Epithelial cell of esophagus (primary cell): ENCODE data around the gene SPSB1.

ENCODE experiments used
- DNase-seq: peaks from one replicate; pipeline ENCODE4 v3.0.0; 2010; ENCODE audit warnings: low read depth
- H3K4me3 ChIP-seq: 2 replicates; pipeline ENCODE4 v1.5.1; 2011; ENCODE audit warnings: mild to moderate bottlenecking, low read length, control low read depth
- TF ChIP-seq, protein P1 (sequence below): IDR thresholded peaks from 2 replicates; pipeline ENCODE4 v1.5.1; 2011; ENCODE audit warnings: low read depth, mild to moderate bottlenecking, low read length, control low read depth, inconsistent platforms; ENCODE audit not compliant: insufficient read depth; ENCODE audit errors: missing control alignments

The SPSB1 gene

GRCh38 chr1:9344426-9345200 lies 51.9 kb downstream of the SPSB1 start:
- TF ChIP-seq, protein P1, sequence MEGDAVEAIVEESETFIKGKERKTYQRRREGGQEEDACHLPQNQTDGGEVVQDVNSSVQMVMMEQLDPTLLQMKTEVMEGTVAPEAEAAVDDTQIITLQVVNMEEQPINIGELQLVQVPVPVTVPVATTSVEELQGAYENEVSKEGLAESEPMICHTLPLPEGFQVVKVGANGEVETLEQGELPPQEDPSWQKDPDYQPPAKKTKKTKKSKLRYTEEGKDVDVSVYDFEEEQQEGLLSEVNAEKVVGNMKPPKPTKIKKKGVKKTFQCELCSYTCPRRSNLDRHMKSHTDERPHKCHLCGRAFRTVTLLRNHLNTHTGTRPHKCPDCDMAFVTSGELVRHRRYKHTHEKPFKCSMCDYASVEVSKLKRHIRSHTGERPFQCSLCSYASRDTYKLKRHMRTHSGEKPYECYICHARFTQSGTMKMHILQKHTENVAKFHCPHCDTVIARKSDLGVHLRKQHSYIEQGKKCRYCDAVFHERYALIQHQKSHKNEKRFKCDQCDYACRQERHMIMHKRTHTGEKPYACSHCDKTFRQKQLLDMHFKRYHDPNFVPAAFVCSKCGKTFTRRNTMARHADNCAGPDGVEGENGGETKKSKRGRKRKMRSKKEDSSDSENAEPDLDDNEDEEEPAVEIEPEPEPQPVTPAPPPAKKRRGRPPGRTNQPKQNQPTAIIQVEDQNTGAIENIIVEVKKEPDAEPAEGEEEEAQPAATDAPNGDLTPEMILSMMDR = no peak
- DNase-seq = peak; percentile 25
- no peak overlapping the region for H3K4me3 ChIP-seq

- TF ChIP-seq, protein P1 = no peak
- H3K4me3 ChIP-seq = no peak overlapping the region
- DNase-seq = no peak
Measured at GRCh38 chr1:9345471-9345870, 52.8 kb downstream of the SPSB1 start.

- DNase-seq = peak; percentile 24
- TF ChIP-seq, protein P1 = no peak
- no peak overlapping the region for H3K4me3 ChIP-seq
Measured at GRCh38 chr1:9345922-9346321, 53.2 kb downstream of the SPSB1 start.

DNA sequence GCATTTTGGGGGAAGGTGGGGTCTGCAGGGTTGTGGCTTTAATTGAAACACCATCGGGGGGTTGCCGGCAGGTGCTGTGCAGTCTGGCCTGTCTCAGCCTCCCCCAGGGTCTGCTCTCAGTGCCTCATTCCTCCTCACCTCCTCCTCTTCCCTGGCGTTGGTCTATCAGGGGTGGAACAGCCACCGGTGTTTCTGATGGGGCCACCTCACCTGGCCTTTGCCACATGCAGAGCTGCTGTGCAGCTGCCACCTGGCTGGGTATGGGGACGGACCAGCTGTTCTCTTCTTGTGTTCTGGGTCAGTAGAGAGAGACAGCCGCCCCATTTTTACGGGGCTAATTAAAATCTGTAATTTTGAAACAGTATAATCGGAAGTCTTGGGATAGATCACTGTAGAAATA lies 53.9 kb downstream of the SPSB1 start:
- no peak for DNase-seq
- no peak overlapping the region for H3K4me3 ChIP-seq
- TF ChIP-seq, protein P1 = no peak

DNA sequence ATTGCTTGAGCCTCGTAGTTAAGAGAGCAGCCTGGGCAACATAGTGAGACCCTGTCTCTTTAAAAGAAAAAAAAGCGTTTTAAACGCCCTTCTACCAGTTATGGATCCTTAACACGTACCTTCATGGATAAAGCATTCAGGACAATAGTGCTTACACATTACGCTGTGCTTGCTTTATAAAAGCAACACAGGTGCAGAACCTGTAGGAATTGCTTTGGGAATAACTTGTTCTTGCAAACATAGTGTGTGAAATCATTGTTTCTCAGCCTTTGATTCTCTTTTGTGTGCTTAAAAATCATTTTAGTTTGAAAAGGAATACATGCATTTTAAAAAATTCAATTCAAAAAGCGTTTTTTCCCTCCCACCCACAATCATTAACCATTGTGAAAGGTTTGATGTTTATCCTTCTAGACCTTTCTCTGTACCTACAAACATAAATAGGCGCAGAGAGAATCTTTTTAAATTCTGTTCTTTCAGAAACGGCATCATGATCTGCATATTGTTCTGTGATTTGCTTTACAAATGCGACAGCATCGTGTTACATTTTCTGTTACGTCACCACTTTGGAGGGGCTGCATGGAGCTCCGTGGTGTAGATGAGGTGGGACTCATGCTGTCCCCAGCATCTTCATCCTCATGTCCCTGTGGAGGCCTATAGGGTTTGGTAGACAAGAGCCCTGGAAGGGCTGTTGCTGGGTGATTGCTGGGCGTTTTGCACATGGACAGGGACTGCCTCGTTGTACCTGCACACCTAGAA lies 54.6 kb downstream of the SPSB1 start:
- DNase-seq = no peak
- H3K4me3 ChIP-seq = no peak overlapping the region
- TF ChIP-seq, protein P1 = no peak

GRCh38 chr1:9349331-9349851 lies 56.7 kb downstream of the SPSB1 start:
- TF ChIP-seq, protein P1 = no peak
- no peak overlapping the region for H3K4me3 ChIP-seq
- DNase-seq = no peak
